B cell (primary cell): ENCODE results near the gene AHDC1. TPM values are rescaled to one million over a fixed set of nuclear protein-coding genes. Genes with fewer than 3 reads are reported as not detected.

ENCODE experiments used
- ATAC-seq: fragments of 200-7000 bp; cut with Tn5 transposase; one replicate; pipeline ENCODE4 v1.10.0; 2021; ENCODE audit warnings: low read depth, mild to moderate bottlenecking, moderate number of reproducible peaks, moderate library complexity
- CTCF ChIA-PET: fragments of 350-600 bp; sonication (Branson Sonifier 250); formaldehyde crosslinking; loops from one replicate; lab custom pipeline; 2021; ENCODE audit warnings: antibody characterized with exemption, inconsistent platforms; lab: Charles Lee
- POLR2A ChIA-PET: fragments of 350-600 bp; sonication (Branson Sonifier 250); formaldehyde crosslinking; loops from one replicate; lab custom pipeline; 2021; ENCODE audit warnings: antibody characterized with exemption; lab: Charles Lee
- DNase-seq: peaks from one replicate; pipeline ENCODE4 v3.0.0; 2013
- H2AFZ ChIP-seq: 2 replicates; pipeline ENCODE4 v1.6.1; 2012; ENCODE audit warnings: mild to moderate bottlenecking, low read depth, low read length; ENCODE audit not compliant: insufficient read depth, poor library complexity, severe bottlenecking
- H3K27ac ChIP-seq, 2 donors: 1 replicate in 1 of 2; 2 replicates in 1 of 2; pipeline ENCODE4 v1.5.1; 2012 to 2013; ENCODE audit warnings: low read length in 2 of 2, mild to moderate bottlenecking in 2 of 2, moderate library complexity in 1 of 2
- H3K27me3 ChIP-seq, 4 experiments: fragments of 200-600 bp in 1 of 4; sonication (generic) in 1 of 4; replicated peaks in 1 of 4; 1 replicate in 2 of 4; 2 replicates in 2 of 4; pipeline versions ENCODE4 v1.6.1 to v1.7.0; 2013 to 2016; ENCODE audit warnings: low read length in 3 of 4, mild to moderate bottlenecking in 2 of 4, mixed read lengths in 1 of 4, moderate library complexity in 1 of 4; ENCODE audit not compliant: insufficient read depth in 4 of 4, control insufficient read depth in 3 of 4; ENCODE audit errors: control extremely low read depth in 1 of 4
- H3K36me3 ChIP-seq, 2 experiments: replicated peaks in 1 of 2; 1 replicate in 1 of 2; 2 replicates in 1 of 2; pipeline versions ENCODE4 v1.6.1 to v1.7.1; 2013; ENCODE audit warnings: low read length in 1 of 2; ENCODE audit not compliant: insufficient read depth in 2 of 2, control insufficient read depth in 1 of 2; ENCODE audit errors: control extremely low read depth in 1 of 2, extremely low read depth in 1 of 2
- H3K4me1 ChIP-seq, 2 donors: fragments of 200-600 bp in 1 of 2; sonication (generic) in 1 of 2; 1 replicate in 1 of 2; 2 replicates in 1 of 2; pipeline versions ENCODE4 v1.5.1 to v1.6.1; 2013 to 2017; ENCODE audit warnings: low read length in 2 of 2; ENCODE audit not compliant: control insufficient read depth in 2 of 2, insufficient read depth in 2 of 2
- H3K4me2 ChIP-seq: replicated peaks from 2 replicates; pipeline ENCODE3; 2012; ENCODE audit warnings: mild to moderate bottlenecking, low read depth, low read length; ENCODE audit not compliant: poor library complexity, severe bottlenecking
- H3K4me3 ChIP-seq, 5 experiments: fragments of 200-600 bp in 1 of 5; sonication (generic) in 1 of 5; 1 replicate in 3 of 5; 2 replicates in 2 of 5; pipeline versions ENCODE4 v1.5.1 to v1.7.0; 2011 to 2016; ENCODE audit warnings: low read length in 4 of 5, mild to moderate bottlenecking in 4 of 5, low read depth in 2 of 5, control low read depth in 1 of 5, moderate library complexity in 1 of 5; ENCODE audit not compliant: insufficient read depth in 1 of 5; ENCODE audit errors: control extremely low read depth in 1 of 5, extremely low read depth in 1 of 5
- H3K79me2 ChIP-seq: fragments of 200-600 bp; sonication (generic); one replicate; pipeline ENCODE4 v1.6.0; 2016; ENCODE audit warnings: low read length; ENCODE audit not compliant: control insufficient read depth, insufficient read depth
- H3K9ac ChIP-seq: fragments of 200-600 bp; sonication (generic); 2 replicates; pipeline ENCODE4 v1.6.1; 2017; ENCODE audit warnings: mild to moderate bottlenecking, low read length, moderate library complexity
- H3K9me3 ChIP-seq, 3 donors: one replicate each; pipeline versions ENCODE4 v1.6.1 to v1.7.1; 2013; ENCODE audit warnings: low read length in 2 of 3; ENCODE audit not compliant: control insufficient read depth in 2 of 3, insufficient read depth in 1 of 3; ENCODE audit errors: control extremely low read depth in 1 of 3
- H4K20me1 ChIP-seq: 2 replicates; pipeline ENCODE4 v1.6.0; 2012; ENCODE audit warnings: mild to moderate bottlenecking, low read length; ENCODE audit not compliant: insufficient read depth, control insufficient read depth, poor library complexity, severe bottlenecking
- H3K27ac Mint-ChIP-seq: one replicate; pipeline ENCODE4 v1.8.0; 2021; ENCODE audit warnings: mixed read lengths
- H3K27me3 Mint-ChIP-seq: one replicate; pipeline ENCODE4 v1.8.0; 2021; ENCODE audit warnings: mixed read lengths
- H3K4me1 Mint-ChIP-seq: one replicate; pipeline ENCODE4 v1.8.0; 2021; ENCODE audit warnings: mixed read lengths
- H3K4me3 Mint-ChIP-seq: one replicate; pipeline ENCODE4 v1.8.0; 2021; ENCODE audit warnings: mixed read lengths
- H3K9me3 Mint-ChIP-seq: one replicate; pipeline ENCODE4 v1.8.0; 2022; ENCODE audit warnings: mixed read lengths; ENCODE audit not compliant: insufficient read depth
- EZH2 ChIP-seq: IDR thresholded peaks from 2 replicates; pipeline ENCODE4 v1.6.1; 2012; ENCODE audit warnings: borderline replicate concordance, low read depth, mild to moderate bottlenecking, moderate library complexity, low read length; ENCODE audit not compliant: insufficient read depth, poor library complexity, severe bottlenecking
- WGBS: methylation state at CpG from one replicate; pipeline ENCODE4 v1.1.5; 2013; ENCODE audit warnings: missing lambda C conversion rate; ENCODE audit not compliant: insufficient coverage; 5-methylcytosine and 5-hydroxymethylcytosine counted together
- intact Hi-C: fragments of 100-400 bp; cut with micrococcal nuclease; formaldehyde crosslinking; loops from one replicate; pipeline ENCODE4 v1.10.0; 2022
- polyA plus RNA-seq: library from polyadenylated mRNA; depleted of rRNA; stranded (reverse); fragments of >200 nt; gene quantifications from 2 replicates; pipeline ENCODE4 v1.2.3, GENCODE V29; 2012
- total RNA-seq, 2 donors: library from RNA; stranded (reverse); fragments of 120-200 nt in 1 of 2; gene quantifications; 1 replicate in 1 of 2; 2 replicates in 1 of 2; pipeline versions ENCODE4 v1.2.3 to v1.2.4, GENCODE V29; 2013 to 2022
- TF ChIP-seq, protein P1 (sequence below): fragments of 200-600 bp; IDR thresholded peaks from one replicate; pipeline ENCODE4 v1.8.0; 2022; ENCODE audit warnings: antibody characterized with exemption, mild to moderate bottlenecking

Gene AHDC1
- total and polyA plus RNA-seq, 2 donors (not counting 1 experiment from before 2014, with no cell fraction given), result 6.2 to 32.0 TPM

DNA sequence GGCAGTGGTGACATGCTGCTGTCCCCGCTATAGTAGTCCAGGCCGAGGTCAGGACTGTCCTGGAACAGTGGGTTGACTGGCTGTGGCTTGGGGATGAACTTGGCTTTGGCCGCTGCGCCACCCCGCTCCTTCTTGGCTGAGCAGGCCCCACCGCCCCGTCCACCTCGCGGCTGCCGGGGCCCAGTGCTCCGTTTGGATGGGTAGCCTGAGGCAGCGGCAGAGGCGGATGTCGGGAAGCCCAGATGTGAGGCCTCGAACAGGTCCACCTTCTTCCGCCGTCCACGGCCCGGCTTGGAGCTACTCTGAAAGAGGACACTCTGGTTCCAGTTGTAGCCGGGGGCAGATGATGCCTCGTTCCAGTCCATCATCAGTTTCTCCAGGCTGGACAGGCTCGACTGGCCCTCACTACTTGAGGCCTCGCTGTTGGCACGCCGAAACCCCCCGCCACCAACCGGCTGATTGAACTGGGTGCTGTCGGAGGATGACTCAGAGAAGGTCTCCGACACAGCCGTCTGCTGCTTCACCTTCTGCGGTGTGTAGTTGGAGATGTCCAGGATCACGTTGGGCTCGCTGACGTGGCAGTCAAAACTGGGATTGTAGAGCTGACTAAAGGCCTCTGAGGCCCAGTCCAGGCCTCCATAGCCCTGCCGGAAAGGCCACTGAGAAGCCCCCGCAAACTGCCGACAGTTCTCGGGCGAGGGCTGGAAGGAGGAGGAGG lies 55.6 kb downstream of the AHDC1 start:
- Mint-ChIP-seq H3K27ac (no peak overlapping the region), H3K4me3 (no peak overlapping the region), H3K27me3 (no peaks in the 10 kb centered on the region), H3K9me3 (no peaks in the 10 kb centered on the region), H3K4me1 (peaks cover under 1% of the 10 kb centered on the region)
- ChIA-PET POLR2A (no interaction called here), CTCF (interaction anchor here (1.0 kb wide), 1 partner anchor 8 kb away, joined by 3 read pairs; no protein-coding TSS in a partner anchor)
- H3K36me3 ChIP-seq, result peaks cover 0 to 37% of the 10 kb centered on the region in 2 experiments
- no peaks in the 10 kb centered on the region for H3K9me3 ChIP-seq
- no peaks in the 10 kb centered on the region for H3K4me1 ChIP-seq
- TF ChIP-seq, protein P1, sequence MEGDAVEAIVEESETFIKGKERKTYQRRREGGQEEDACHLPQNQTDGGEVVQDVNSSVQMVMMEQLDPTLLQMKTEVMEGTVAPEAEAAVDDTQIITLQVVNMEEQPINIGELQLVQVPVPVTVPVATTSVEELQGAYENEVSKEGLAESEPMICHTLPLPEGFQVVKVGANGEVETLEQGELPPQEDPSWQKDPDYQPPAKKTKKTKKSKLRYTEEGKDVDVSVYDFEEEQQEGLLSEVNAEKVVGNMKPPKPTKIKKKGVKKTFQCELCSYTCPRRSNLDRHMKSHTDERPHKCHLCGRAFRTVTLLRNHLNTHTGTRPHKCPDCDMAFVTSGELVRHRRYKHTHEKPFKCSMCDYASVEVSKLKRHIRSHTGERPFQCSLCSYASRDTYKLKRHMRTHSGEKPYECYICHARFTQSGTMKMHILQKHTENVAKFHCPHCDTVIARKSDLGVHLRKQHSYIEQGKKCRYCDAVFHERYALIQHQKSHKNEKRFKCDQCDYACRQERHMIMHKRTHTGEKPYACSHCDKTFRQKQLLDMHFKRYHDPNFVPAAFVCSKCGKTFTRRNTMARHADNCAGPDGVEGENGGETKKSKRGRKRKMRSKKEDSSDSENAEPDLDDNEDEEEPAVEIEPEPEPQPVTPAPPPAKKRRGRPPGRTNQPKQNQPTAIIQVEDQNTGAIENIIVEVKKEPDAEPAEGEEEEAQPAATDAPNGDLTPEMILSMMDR, result no peak
- TF ChIP-seq EZH2, result no peak
- H3K79me2 ChIP-seq, result peaks cover 32% of the 10 kb centered on the region
- no peak for ATAC-seq
- 98% methylated on average over 39 of the region's 39 CpGs for WGBS
- no peak overlapping the region for H3K27ac ChIP-seq
- no peak overlapping the region for H3K4me3 ChIP-seq
- no peak overlapping the region for H3K4me2 ChIP-seq
- no peaks in the 10 kb centered on the region for H4K20me1 ChIP-seq
- DNase-seq, result no peak
- intact Hi-C loops, result no loop called here
- H2AFZ ChIP-seq, result no peak overlapping the region
- no peaks in the 10 kb centered on the region for H3K27me3 ChIP-seq
- no peak overlapping the region for H3K9ac ChIP-seq
